Endothelial cell of umbilical vein (primary cell): ENCODE data around the gene HEXIM1. TPM values are rescaled to one million over a fixed set of nuclear protein-coding genes. Genes with fewer than 3 reads are reported as not detected.

Experiments
- BruUV-seq: library from RNA; stranded (reverse); fragments of 400-500 nt; replicated peaks from 2 replicates; lab custom pipeline; 2021; lab: Mats Ljungman, UMichigan
- CTCF ChIA-PET: fragments of 300-600, 350-600 bp; sonication (Branson Sonifier 250); formaldehyde crosslinking; loops from one replicate; lab custom pipeline; 2021; ENCODE audit warnings: antibody characterized with exemption, inconsistent platforms; lab: Charles Lee
- POLR2A ChIA-PET: fragments of 300-600, 350-600 bp; sonication (Branson Sonifier 250); formaldehyde crosslinking; loops from one replicate; lab custom pipeline; 2021; ENCODE audit warnings: antibody characterized with exemption, inconsistent platforms; lab: Charles Lee
- DNase-seq: peaks from one replicate; pipeline ENCODE4 v3.0.0-alpha.2; 2011; ENCODE audit warnings: low read depth, low spot score
- FAIRE-seq: peaks from 2 replicates; lab custom pipeline; 2011; peaks lifted over from hg19 to GRCh38; lab: Jason Lieb, UNC
- H2AFZ ChIP-seq: 2 replicates; pipeline ENCODE4 v1.6.0; 2012; ENCODE audit warnings: low read depth, low read length, control low read depth, inconsistent platforms
- H3K27ac ChIP-seq: 2 replicates; pipeline ENCODE4 v1.5.1; 2011; ENCODE audit warnings: low read depth, mild to moderate bottlenecking, control low read depth, low read length, moderate library complexity; ENCODE audit not compliant: insufficient read depth
- H3K27me3 ChIP-seq, 2 experiments: 2 replicates each; pipeline versions ENCODE4 v1.6.0 to v1.6.1; 2011; ENCODE audit warnings: low read length in 2 of 2, mixed read lengths in 1 of 2; ENCODE audit not compliant: control insufficient read depth in 2 of 2, insufficient read depth in 2 of 2
- H3K36me3 ChIP-seq, 2 experiments: 2 replicates in 1 of 2; 3 replicates in 1 of 2; pipeline ENCODE4 v1.5.1; 2011; ENCODE audit warnings: low read length in 2 of 2, mild to moderate bottlenecking in 1 of 2, moderate library complexity in 1 of 2; ENCODE audit not compliant: control insufficient read depth in 2 of 2, insufficient read depth in 2 of 2; ENCODE audit errors: extremely low read depth in 1 of 2
- H3K4me1 ChIP-seq: 3 replicates; pipeline ENCODE4 v1.5.1; 2011; ENCODE audit warnings: mild to moderate bottlenecking, low read length; ENCODE audit not compliant: control insufficient read depth, insufficient read depth; ENCODE audit errors: extremely low read depth
- H3K4me2 ChIP-seq: 2 replicates; pipeline ENCODE4 v1.6.1; 2011; ENCODE audit warnings: low read length, control low read depth, mixed read lengths; ENCODE audit not compliant: insufficient read depth
- H3K4me3 ChIP-seq, 3 experiments: fragments of 200-600 bp in 1 of 3; sonication (generic), shearing (Covaris generic) in 1 of 3; replicated peaks in 1 of 3; 2 replicates each; pipeline ENCODE4 v1.5.1; 2011 to 2016; ENCODE audit warnings: control low read depth in 3 of 3, low read length in 3 of 3, mild to moderate bottlenecking in 2 of 3, inconsistent platforms in 1 of 3, low read depth in 1 of 3, moderate library complexity in 1 of 3; ENCODE audit not compliant: insufficient read depth in 1 of 3
- H3K79me2 ChIP-seq: 2 replicates; pipeline ENCODE4 v1.6.0; 2012; ENCODE audit warnings: low read length, inconsistent platforms; ENCODE audit not compliant: control insufficient read depth, insufficient read depth
- H3K9ac ChIP-seq: replicated peaks from 2 replicates; pipeline ENCODE3; 2011; ENCODE audit warnings: low read length, control low read depth; ENCODE audit not compliant: insufficient read depth; ENCODE audit errors: extremely low read depth
- H3K9me1 ChIP-seq: replicated peaks from 3 replicates; pipeline ENCODE4 v1.6.0; 2011; ENCODE audit warnings: mild to moderate bottlenecking, low read length; ENCODE audit not compliant: control insufficient read depth, insufficient read depth; ENCODE audit errors: extremely low read depth
- H3K9me3 ChIP-seq: replicated peaks from 2 replicates; pipeline ENCODE4 v1.5.1; 2012; ENCODE audit warnings: low read length, inconsistent platforms; ENCODE audit not compliant: control insufficient read depth, insufficient read depth
- H4K20me1 ChIP-seq: replicated peaks from 2 replicates; pipeline ENCODE3; 2011; ENCODE audit warnings: mild to moderate bottlenecking, low read length; ENCODE audit not compliant: control insufficient read depth, insufficient read depth; ENCODE audit errors: extremely low read depth
- CTCF ChIP-seq, 2 donors: IDR thresholded peaks; 1 replicate in 1 of 2; 2 replicates in 1 of 2; pipeline ENCODE4 v1.5.1; 2011; ENCODE audit warnings: low read length in 2 of 2, mild to moderate bottlenecking in 2 of 2, moderate library complexity in 2 of 2, control low read depth in 1 of 2, inconsistent platforms in 1 of 2, low read depth in 1 of 2; ENCODE audit not compliant: insufficient read depth in 1 of 2; ENCODE audit errors: extremely low read depth in 1 of 2
- GATA2 ChIP-seq: IDR thresholded peaks from 2 replicates; pipeline ENCODE4 v1.7.0; 2011; ENCODE audit warnings: low read depth, mild to moderate bottlenecking, moderate library complexity, mixed read lengths, low read length; ENCODE audit not compliant: insufficient read length, insufficient read depth
- POLR2AphosphoS5 ChIP-seq: IDR thresholded peaks from 2 replicates; pipeline ENCODE4 v1.6.1; 2012; ENCODE audit warnings: low read depth, mild to moderate bottlenecking, control low read depth, low read length, moderate library complexity; ENCODE audit not compliant: insufficient read depth
- dilution Hi-C: fragments of 300-500 bp; cut with MboI; formaldehyde crosslinking; loops from one replicate; pipeline ENCODE4 v1.15.0; 2019; ENCODE audit warnings: low sequenced_read_pairs; ENCODE audit not compliant: extremely low pct_ligation_motif_present
- intact Hi-C: fragments of 100-400 bp; cut with micrococcal nuclease; formaldehyde crosslinking; loops from one replicate; pipeline ENCODE4 v1.10.0; 2022
- polyA plus RNA-seq, 4 experiments: library from polyadenylated mRNA; depleted of rRNA in 3 of 4; stranded (reverse) in 3 of 4; unstranded in 1 of 4; fragments of >200 nt; gene quantifications; 2 replicates each; pipeline versions ENCODE4 v1.2.1 to v1.2.3, GENCODE V29; 2011 to 2012; ENCODE audit warnings: missing spikeins in 1 of 4
- total RNA-seq: library from RNA; stranded (reverse); gene quantifications from 2 replicates; pipeline ENCODE4 v1.2.3, GENCODE V29; 2021

The HEXIM1 gene
- total and polyA plus RNA-seq, 2 donors (not counting 3 experiments of a cell fraction or from before 2014, with no cell fraction given), result 7.0 to 20.0 TPM

- Histone ChIP-seq H4K20me1 (no peaks in the 10 kb centered on the region), H2AFZ (peak overlapping the region; percentile 82), H3K9me1 (no peaks in the 10 kb centered on the region), H3K27ac (no peak overlapping the region), H3K9ac (no peak overlapping the region), H3K4me1 (peaks cover 2% of the 10 kb centered on the region), H3K79me2 (no peaks in the 10 kb centered on the region), H3K4me2 (no peak overlapping the region), H3K9me3 (no peaks in the 10 kb centered on the region), H3K36me3 (no peaks in the 10 kb centered on the region), H3K4me3 (no peak overlapping the region), H3K27me3 (no peaks in the 10 kb centered on the region)
- TF ChIP-seq GATA2, result no peak
- peak; percentile 99 to 100 for TF ChIP-seq CTCF (IDR thresholded peaks at IDR 0.05; ENCODE audit: extremely low read depth in 1 of 2, insufficient read depth in 1 of 2, low read depth in 1 of 2, low read length in 2 of 2)
- peak; percentile 40 for TF ChIP-seq POLR2AphosphoS5
- POLR2A ChIA-PET, result interaction anchor here (1.3 to 3.1 kb wide), 3 partner anchors 36 to 63 kb away, joined by 6 to 67 read pairs (median 8); partner anchors contain the start of genes ACBD4, HEXIM1 and HEXIM2
- CTCF ChIA-PET, result interaction anchor here (0.6 to 10.5 kb wide), 29 partner anchors 9 to 420 kb away, joined by 3 to 476 read pairs (median 5); partner anchors contain the start of genes ACBD4, HEXIM1, HEXIM2 and PLCD3
- DNase-seq, result peak; percentile 86
- intact Hi-C loops, result loop anchor here (1.0 kb wide), 2 partner anchors 48 to 62 kb away; partner anchors contain the start of gene ACBD4
- peak; percentile 78 for FAIRE-seq
- dilution Hi-C loops, result no loop called here
- BruUV-seq, result no TSS peak
Observed at GRCh38 chr17:45197555-45198334, 49.5 kb downstream of the HEXIM1 start.
